ENCODE data around the gene AQP12B.

- no peak for TF ChIP-seq CTCF (IDR thresholded peaks at IDR 0.05; ENCODE audit: low read depth, low read length, missing input control)
- TF ChIP-seq, protein P1, sequence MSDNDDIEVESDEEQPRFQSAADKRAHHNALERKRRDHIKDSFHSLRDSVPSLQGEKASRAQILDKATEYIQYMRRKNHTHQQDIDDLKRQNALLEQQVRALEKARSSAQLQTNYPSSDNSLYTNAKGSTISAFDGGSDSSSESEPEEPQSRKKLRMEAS (IDR thresholded peaks at IDR 0.05): no peak
- TF ChIP-seq SP1 (IDR thresholded peaks at IDR 0.05): no peak
- no peak for TF ChIP-seq ZBTB33 (IDR thresholded peaks at IDR 0.05)
- no peak for TF ChIP-seq RAD21 (IDR thresholded peaks at IDR 0.05)
- no peak for TF ChIP-seq ATF3 (IDR thresholded peaks at IDR 0.05)
- no peak for TF ChIP-seq RXRA (IDR thresholded peaks at IDR 0.05)
- no peak for TF ChIP-seq YY1 (IDR thresholded peaks at IDR 0.05)
- no peak for TF ChIP-seq GABPA (IDR thresholded peaks at IDR 0.05 in 1 of 2, conservative IDR thresholded peaks at IDR 0.05 in 1 of 2)
- no peak for TF ChIP-seq JUND (IDR thresholded peaks at IDR 0.05)
These were observed 46.1 kb upstream of the AQP12B start for GRCh38 chr2:240728827-240729226.

Data from liver (tissue), 3 donors.